GM12878 (cell line): ENCODE data around the gene ANKRD44. TPM values are rescaled to one million over a fixed set of nuclear protein-coding genes. Genes with fewer than 3 reads are reported as not detected.

Source experiments
- ATAC-seq: fragments of 200-7000 bp; cut with Tn5 transposase; 3 replicates; pipeline ENCODE4 v1.9.1; 2020; ENCODE audit warnings: mild to moderate bottlenecking, moderate library complexity
- BruUV-seq: library from RNA; stranded (reverse); fragments of 400-500 nt; replicated peaks from 2 replicates; lab custom pipeline; 2021; lab: Mats Ljungman, UMichigan
- CTCF ChIA-PET: fragments of 300-600 bp; sonication (Branson Sonifier 250); formaldehyde crosslinking; extraction: SDS; loops from one replicate; lab custom pipeline; 2021; ENCODE audit warnings: inconsistent platforms; lab: Yijun Ruan, JAX
- POLR2A ChIA-PET: fragments of 350-600 bp; formaldehyde crosslinking; extraction: SDS; loops from one replicate; lab custom pipeline; 2021; ENCODE audit warnings: inconsistent platforms; lab: Charles Lee
- RAD21 ChIA-PET: fragments of 300-600 bp; sonication (Branson Sonifier 250); formaldehyde crosslinking; loops from one replicate; lab custom pipeline; 2023; ENCODE audit warnings: antibody characterized with exemption; ENCODE audit not compliant: unreplicated experiment; lab: Charles Lee
- SMC1A ChIA-PET: fragments of 300-600 bp; sonication (Branson Sonifier 250); formaldehyde crosslinking; loops from one replicate; lab custom pipeline; 2023; ENCODE audit not compliant: unreplicated experiment, uncharacterized antibody; lab: Charles Lee
- DNase-seq: peaks from one replicate; pipeline ENCODE4 v3.0.0-alpha.2; 2011; ENCODE audit warnings: low read depth, low spot score
- FAIRE-seq: peaks from 3 replicates; lab custom pipeline; 2011; peaks lifted over from hg19 to GRCh38; lab: Jason Lieb, UNC
- H2AFZ ChIP-seq: 2 replicates; pipeline ENCODE4 v1.6.0; 2011; ENCODE audit warnings: low read depth, low read length, control low read depth; ENCODE audit not compliant: control insufficient read depth
- H3K27ac ChIP-seq: 2 replicates; pipeline ENCODE4 v1.5.1; 2011; ENCODE audit warnings: control low read depth; ENCODE audit not compliant: control insufficient read depth, insufficient read depth
- H3K27me3 ChIP-seq, 2 experiments: replicated peaks in 1 of 2; 2 replicates each; pipeline versions ENCODE4 v1.6.0 to v1.6.1; 2011; ENCODE audit warnings: low read length in 1 of 2; ENCODE audit not compliant: control insufficient read depth in 2 of 2, insufficient read depth in 2 of 2
- H3K36me3 ChIP-seq, 2 experiments: 2 replicates each; pipeline ENCODE4 v1.5.1; 2011; ENCODE audit warnings: low read length in 1 of 2; ENCODE audit not compliant: control insufficient read depth in 2 of 2, insufficient read depth in 2 of 2
- H3K4me1 ChIP-seq: 2 replicates; pipeline ENCODE4 v1.6.1; 2011; ENCODE audit warnings: mild to moderate bottlenecking, low read length, moderate library complexity, mixed read lengths; ENCODE audit not compliant: control insufficient read depth, insufficient read depth
- H3K4me2 ChIP-seq: 2 replicates; pipeline ENCODE4 v1.6.0; 2011; ENCODE audit warnings: control low read depth; ENCODE audit not compliant: control insufficient read depth, insufficient read depth
- H3K4me3 ChIP-seq: fragments of 200-600 bp; sonication (generic); 2 replicates; pipeline ENCODE4 v1.5.1; 2016
- H3K79me2 ChIP-seq: 2 replicates; pipeline ENCODE4 v1.6.0; 2011; ENCODE audit warnings: low read length; ENCODE audit not compliant: control insufficient read depth, insufficient read depth
- H3K9ac ChIP-seq: 2 replicates; pipeline ENCODE4 v1.8.0; 2011; ENCODE audit warnings: low read length, control low read depth, mixed read lengths; ENCODE audit not compliant: control insufficient read depth, insufficient read depth
- H3K9me3 ChIP-seq: replicated peaks from 3 replicates; pipeline ENCODE4 v1.5.1; 2011; ENCODE audit warnings: mild to moderate bottlenecking, low read length; ENCODE audit not compliant: control insufficient read depth, insufficient read depth
- H4K20me1 ChIP-seq: 2 replicates; pipeline ENCODE4 v1.6.0; 2011; ENCODE audit not compliant: control insufficient read depth, insufficient read depth
- CHD2 ChIP-seq: IDR thresholded peaks from 2 replicates; pipeline ENCODE4 v1.6.1; 2011; ENCODE audit warnings: low read depth, low read length, improper control_type of control experiment, borderline replicate concordance
- EED ChIP-seq: sonication (generic); IDR thresholded peaks from 2 replicates; pipeline ENCODE4 v1.6.1; 2016; ENCODE audit warnings: antibody characterized with exemption, low read depth
- HDAC6 ChIP-seq: fragments of 200-600 bp; sonication (generic); IDR thresholded peaks from one replicate; pipeline ENCODE4 v1.8.0; 2017; ENCODE audit warnings: antibody characterized with exemption; ENCODE audit not compliant: unreplicated experiment
- KDM1A ChIP-seq: fragments of 200-600 bp; sonication (generic); IDR thresholded peaks from 2 replicates; pipeline ENCODE4 v1.6.1; 2016; ENCODE audit warnings: borderline replicate concordance
- MYC ChIP-seq: IDR thresholded peaks from 2 replicates; pipeline ENCODE4 v1.6.1; 2011; ENCODE audit warnings: mild to moderate bottlenecking, low read length, moderate library complexity, inconsistent platforms; ENCODE audit not compliant: insufficient read depth, insufficient replicate concordance, insufficient read length, severe bottlenecking
- NFIC ChIP-seq: IDR thresholded peaks from 2 replicates; pipeline ENCODE4 v1.6.1; 2012; ENCODE audit warnings: low read depth, mild to moderate bottlenecking, inconsistent platforms, low read length, moderate library complexity
- RB1 ChIP-seq: fragments of 450-650 bp; formaldehyde crosslinking; IDR thresholded peaks from 2 replicates; pipeline ENCODE4 v1.6.1; 2017; ENCODE audit warnings: mild to moderate bottlenecking, borderline replicate concordance
- TCF3 ChIP-seq: IDR thresholded peaks from 2 replicates; pipeline ENCODE4 v1.6.1; 2012; ENCODE audit warnings: low read depth, mild to moderate bottlenecking, low read length, borderline replicate concordance; ENCODE audit not compliant: insufficient read depth
- ZNF207 ChIP-seq: fragments of 450-650 bp; IDR thresholded peaks from 2 replicates; pipeline ENCODE4 v1.6.1; 2014; ENCODE audit warnings: antibody characterized with exemption, mild to moderate bottlenecking, borderline replicate concordance
- WGBS: methylation state at CpG from one replicate; pipeline ENCODE4 v1.1.6; 2016; ENCODE audit warnings: low lambda C conversion rate; ENCODE audit not compliant: insufficient replicate concordance, insufficient coverage; ENCODE audit errors: missing lambda C conversion rate; 5-methylcytosine and 5-hydroxymethylcytosine counted together
- in situ Hi-C: fragments of 300-500 bp; cut with MboI; formaldehyde crosslinking; loops from 9 replicates; pipeline ENCODE4 v1.14.3; 2018; ENCODE audit warnings: mixed read lengths
- intact Hi-C: fragments of 100-400 bp; cut with micrococcal nuclease; formaldehyde crosslinking; loops from one replicate; pipeline ENCODE4 v1.14.2; 2022; ENCODE audit not compliant: unreplicated experiment
- polyA plus RNA-seq, 11 experiments: library from polyadenylated mRNA; depleted of rRNA in 4 of 11; unstranded in 6 of 11; stranded (reverse) in 5 of 11; fragments of >200 nt; fragmentation: Nextera tagmentation in 4 of 11; fragmentation: Illumina TruSeq in 1 of 11; extraction: Ambion mirVana in 4 of 11; extraction: Trizol in 1 of 11; gene quantifications; 1 replicate in 1 of 11; 2 replicates in 10 of 11; pipeline versions ENCODE4 v1.2.1 to v1.2.3, GENCODE V29; 2011 to 2016; ENCODE audit warnings: inconsistent platforms in 2 of 11, missing spikeins in 2 of 11, low read depth in 1 of 11
- total RNA-seq, 4 experiments: library from RNA; depleted of rRNA in 3 of 4; stranded (reverse); fragments of >200 nt in 3 of 4; fragmentation: Illumina TruSeq in 1 of 4; extraction: Trizol in 1 of 4; gene quantifications; 2 replicates each; pipeline versions ENCODE4 v1.2.1 to v1.2.3, GENCODE V29; 2013 to 2021
- TF ChIP-seq, protein P1 (sequence below): IDR thresholded peaks from 2 replicates; pipeline ENCODE4 v1.6.1; 2012; ENCODE audit warnings: low read depth, low read length, improper control_type of control experiment

ANKRD44 gene
- total and polyA plus RNA-seq, 10 of the 15 experiments (the other 5 are each of a cell fraction or from before 2014, with no cell fraction given), result 19.1 to 99.1 (median 59.6) TPM

DNA sequence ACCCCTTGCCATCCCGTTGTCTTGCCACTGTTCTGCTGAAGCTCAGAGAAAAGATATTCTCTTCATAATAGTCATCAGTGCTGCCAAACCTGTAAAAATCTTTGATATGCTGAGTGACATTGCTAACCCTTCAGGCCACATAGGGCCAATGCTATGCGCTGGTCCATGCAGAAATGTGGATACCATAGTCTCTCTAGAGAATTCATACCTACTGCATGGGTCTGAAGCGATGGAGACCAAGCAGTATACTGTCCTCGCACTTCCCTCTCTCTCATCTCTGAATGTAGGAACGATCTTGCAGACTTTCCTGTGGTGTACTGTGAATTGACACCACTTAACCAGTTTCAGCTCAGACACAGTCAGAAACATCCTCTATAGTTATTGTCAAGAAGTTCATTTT lies 17.9 kb upstream of the ANKRD44 start:
- ChIA-PET SMC1A (interaction anchor here (0.7 to 3.5 kb wide), 15 partner anchors 11 to 308 kb away, joined by 3 to 17 read pairs (median 4); no protein-coding TSS in a partner anchor), CTCF (interaction anchor here (0.7 to 2.2 kb wide), 6 partner anchors 64 to 292 kb away, joined by 3 to 10 read pairs (median 3); no protein-coding TSS in a partner anchor), POLR2A (interaction anchor here (0.8 to 1.1 kb wide), 2 partner anchors 28 to 29 kb away, joined by 3 to 4 read pairs; no protein-coding TSS in a partner anchor), RAD21 (interaction anchor here (0.9 to 4.5 kb wide), 8 partner anchors 17 to 215 kb away, joined by 3 to 20 read pairs (median 4); partner anchors contain the start of gene ANKRD44)
- no peak overlapping the region for H3K4me2 ChIP-seq
- no peak overlapping the region for H2AFZ ChIP-seq
- no peak overlapping the region for H3K4me3 ChIP-seq
- peaks cover 14% of the 10 kb centered on the region; the same call in 1 of the 2 replicates for H3K4me1 ChIP-seq
- intact Hi-C loops, result loop anchor here (5.0 kb wide), 1 partner anchor 34 kb away; no protein-coding TSS in a partner anchor
- no peak overlapping the region for H3K27ac ChIP-seq
- WGBS, result 30% methylated on average over 5 of the region's 5 CpGs
- no peaks in the 10 kb centered on the region for H3K36me3 ChIP-seq
- no peaks in the 10 kb centered on the region; the same call in 2 of the 3 replicates for H3K9me3 ChIP-seq
- H3K9ac ChIP-seq, result no peak overlapping the region
- H3K27me3 ChIP-seq, result no peaks in the 10 kb centered on the region
- in situ Hi-C loops, result no loop called here
- DNase-seq (no peak), FAIRE-seq (no peak), ATAC-seq (no peak)
- no peaks in the 10 kb centered on the region for H3K79me2 ChIP-seq
- no peaks in the 10 kb centered on the region for H4K20me1 ChIP-seq
- BruUV-seq, result no TSS peak
- no peak for TF ChIP-seq NFIC
- no peak for TF ChIP-seq MYC
- TF ChIP-seq CHD2, result no peak
- TF ChIP-seq, protein P1, sequence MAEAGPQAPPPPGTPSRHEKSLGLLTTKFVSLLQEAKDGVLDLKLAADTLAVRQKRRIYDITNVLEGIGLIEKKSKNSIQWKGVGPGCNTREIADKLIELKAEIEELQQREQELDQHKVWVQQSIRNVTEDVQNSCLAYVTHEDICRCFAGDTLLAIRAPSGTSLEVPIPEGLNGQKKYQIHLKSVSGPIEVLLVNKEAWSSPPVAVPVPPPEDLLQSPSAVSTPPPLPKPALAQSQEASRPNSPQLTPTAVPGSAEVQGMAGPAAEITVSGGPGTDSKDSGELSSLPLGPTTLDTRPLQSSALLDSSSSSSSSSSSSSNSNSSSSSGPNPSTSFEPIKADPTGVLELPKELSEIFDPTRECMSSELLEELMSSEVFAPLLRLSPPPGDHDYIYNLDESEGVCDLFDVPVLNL, result no peak
- TF ChIP-seq EED, result no peak
- no peak for TF ChIP-seq HDAC6
- TF ChIP-seq TCF3, result no peak
- TF ChIP-seq ZNF207, result no peak
- TF ChIP-seq KDM1A, result no peak
- no peak for TF ChIP-seq RB1
